Right atrium auricular region (tissue), 2 donors: ENCODE results near the gene SLC12A8. TPM values are rescaled to one million over a fixed set of nuclear protein-coding genes. Genes with fewer than 3 reads are reported as not detected.
A peak's percentile ranks its signal among the peaks of the same experiment; 100 is the strongest.

Experiments used
- DNase-seq: peaks from one replicate; pipeline ENCODE4 v3.0.0-alpha.2; 2019; ENCODE audit warnings: low spot score
- H3K27ac ChIP-seq, 2 donors: fragments of 200-600 bp; sonication (generic); 1 replicate in 1 of 2; 2 replicates in 1 of 2; pipeline ENCODE4 v1.5.1; 2016 to 2019
- H3K27me3 ChIP-seq, 2 donors: fragments of 200-600 bp; sonication (generic); one replicate each; pipeline versions ENCODE4 v1.5.1 to v1.6.0; 2017 to 2019
- H3K36me3 ChIP-seq: fragments of 200-600 bp; sonication (generic); one replicate; pipeline ENCODE4 v1.5.1; 2016
- H3K4me1 ChIP-seq, 2 donors: fragments of 200-600 bp; sonication (generic); one replicate each; pipeline versions ENCODE4 v1.5.1 to v1.6.0; 2017 to 2019
- H3K4me3 ChIP-seq, 2 donors: fragments of 200-600 bp; sonication (generic); 1 replicate in 1 of 2; 2 replicates in 1 of 2; pipeline ENCODE4 v1.5.1; 2017 to 2019; ENCODE audit warnings: mild to moderate bottlenecking in 1 of 2, moderate library complexity in 1 of 2
- H3K9me3 ChIP-seq, 2 donors: fragments of 200-600 bp; sonication (generic); one replicate each; pipeline ENCODE4 v1.5.1; 2019
- CTCF ChIP-seq, 2 donors: fragments of 200-600 bp; sonication (generic); IDR thresholded peaks; one replicate each; pipeline ENCODE4 v1.5.1; 2019; ENCODE audit warnings: antibody characterized with exemption in 2 of 2
- total RNA-seq, 2 donors: library from RNA; depleted of rRNA; stranded (reverse); fragments of >200 nt; gene quantifications; one replicate each; pipeline ENCODE4 v1.1.0, GENCODE V29; 2016

SLC12A8 gene
- total RNA-seq, 2 donors from 2014 or later = 1.1 to 1.9 TPM

- Histone ChIP-seq H3K4me3 (no peak overlapping the region), H3K9me3 (no peaks in the 10 kb centered on the region), H3K36me3 (no peaks in the 10 kb centered on the region), H3K27me3 (no peaks in the 10 kb centered on the region), H3K4me1 (peaks cover 0 to 71% of the 10 kb centered on the region in 2 donors), H3K27ac (peak overlapping the region in 1 of 2 donors; percentile 51)
- no peak for TF ChIP-seq CTCF (IDR thresholded peaks at IDR 0.05)
- DNase-seq = no peak
Measured at GRCh38 chr3:125142940-125143339, 69.6 kb downstream of the SLC12A8 start.

- no peak for DNase-seq
- H3K9me3 ChIP-seq = no peaks in the 10 kb centered on the region
- H3K27ac ChIP-seq = peak overlapping the region; percentile 51 to 58
- H3K4me1 ChIP-seq = peaks cover 0 to 70% of the 10 kb centered on the region in 2 donors
- H3K27me3 ChIP-seq = no peaks in the 10 kb centered on the region
- no peaks in the 10 kb centered on the region for H3K36me3 ChIP-seq
- TF ChIP-seq CTCF (IDR thresholded peaks at IDR 0.05) = no peak
- H3K4me3 ChIP-seq = peak overlapping the region in 1 of 2 donors; percentile 45
Measured at GRCh38 chr3:125142420-125142778, 70.1 kb downstream of the SLC12A8 start.

- Histone ChIP-seq H3K4me1 (peaks cover 0 to 65% of the 10 kb centered on the region in 2 donors), H3K27ac (peak overlapping the region; percentile 51 to 58)
- no peak for DNase-seq
Measured at GRCh38 chr3:125141596-125142419, 70.7 kb downstream of the SLC12A8 start.

GRCh38 chr3:125140818-125141595 is 71.5 kb downstream of the SLC12A8 start:
- TF ChIP-seq CTCF (IDR thresholded peaks at IDR 0.05) = no peak
- H3K4me1 ChIP-seq = peaks cover 0 to 57% of the 10 kb centered on the region in 2 donors

More at GRCh38 chr3:125141596-125142419, 70.7 kb downstream of the SLC12A8 start:
- peak; percentile 25 to 69 for TF ChIP-seq CTCF (IDR thresholded peaks at IDR 0.05)
- Histone ChIP-seq H3K9me3 (no peaks in the 10 kb centered on the region), H3K4me3 (peak overlapping the region; percentile 31 to 45), H3K36me3 (no peaks in the 10 kb centered on the region), H3K27me3 (no peaks in the 10 kb centered on the region)

GRCh38 chr3:125140011-125140817 is 72.3 kb downstream of the SLC12A8 start:
- no peak for TF ChIP-seq CTCF (IDR thresholded peaks at IDR 0.05)
- H3K9me3 ChIP-seq = no peaks in the 10 kb centered on the region
- no peak overlapping the region for H3K4me3 ChIP-seq
- H3K27me3 ChIP-seq = no peaks in the 10 kb centered on the region
- peak overlapping the region; percentile 30 to 58 for H3K27ac ChIP-seq
- H3K36me3 ChIP-seq = no peaks in the 10 kb centered on the region
- DNase-seq = no peak
- peaks cover 0 to 57% of the 10 kb centered on the region in 2 donors for H3K4me1 ChIP-seq

More at GRCh38 chr3:125140818-125141595, 71.5 kb downstream of the SLC12A8 start:
- Histone ChIP-seq H3K27me3 (no peaks in the 10 kb centered on the region), H3K4me3 (peak overlapping the region; percentile 31 to 45), H3K9me3 (no peaks in the 10 kb centered on the region), H3K27ac (peak overlapping the region; percentile 51 to 58), H3K36me3 (no peaks in the 10 kb centered on the region)
- no peak for DNase-seq
